ENCODE data around the gene HACD2.

HACD2 gene

GRCh38 chr3:123447416-123447748 is 137.5 kb downstream of the HACD2 start:
- Histone ChIP-seq H3K4me3 (ENCODE audit: extremely low read depth, insufficient read depth, low read length, poor library complexity, severe bottlenecking) (no peak overlapping the region), H3K27ac (ENCODE audit: low read depth, low read length, severe bottlenecking) (no peak overlapping the region), H3K4me1 (ENCODE audit: control insufficient read depth, insufficient read depth, low read length, poor library complexity, severe bottlenecking) (no peaks in the 10 kb centered on the region), H3K36me3 (ENCODE audit: control insufficient read depth, insufficient read depth, low read length) (no peaks in the 10 kb centered on the region), H3K9me3 (ENCODE audit: control insufficient read depth, low read length) (no peaks in the 10 kb centered on the region)
- WGBS, 2 experiments (ENCODE audit: insufficient coverage in 2 of 2) = 96 to 97% methylated on average over 27 of the region's 27 CpGs

GRCh38 chr3:123446610-123447109 is 138.2 kb downstream of the HACD2 start:
- H3K36me3 ChIP-seq (ENCODE audit: control insufficient read depth, insufficient read depth, low read length) = no peaks in the 10 kb centered on the region
- H3K9me3 ChIP-seq (ENCODE audit: control insufficient read depth, low read length) = no peaks in the 10 kb centered on the region
- 96 to 100% methylated on average over 3 to 4 of the region's 6 CpGs for WGBS, 2 experiments (ENCODE audit: insufficient coverage in 2 of 2)
- no peak overlapping the region for H3K4me3 ChIP-seq (ENCODE audit: extremely low read depth, insufficient read depth, low read length, poor library complexity, severe bottlenecking)
- no peak overlapping the region for H3K27ac ChIP-seq (ENCODE audit: low read depth, low read length, severe bottlenecking)
- no peaks in the 10 kb centered on the region for H3K4me1 ChIP-seq (ENCODE audit: control insufficient read depth, insufficient read depth, low read length, poor library complexity, severe bottlenecking)

GRCh38 chr3:123446210-123446609 is 138.6 kb downstream of the HACD2 start:
- Histone ChIP-seq H3K4me3 (ENCODE audit: extremely low read depth, insufficient read depth, low read length, poor library complexity, severe bottlenecking) (no peak overlapping the region), H3K4me1 (ENCODE audit: control insufficient read depth, insufficient read depth, low read length, poor library complexity, severe bottlenecking) (no peaks in the 10 kb centered on the region), H3K36me3 (ENCODE audit: control insufficient read depth, insufficient read depth, low read length) (no peaks in the 10 kb centered on the region), H3K9me3 (ENCODE audit: control insufficient read depth, low read length) (no peaks in the 10 kb centered on the region), H3K27ac (ENCODE audit: low read depth, low read length, severe bottlenecking) (no peak overlapping the region)
- WGBS, 2 experiments (ENCODE audit: insufficient coverage in 2 of 2) = 76 to 100% methylated on average over 2 of the region's 2 CpGs

- WGBS, 2 experiments (ENCODE audit: insufficient coverage in 2 of 2) = 80% methylated on average over 1 of the region's 2 CpGs; no CpG with 5 or more reads in 1 of the 2 experiments
- Histone ChIP-seq H3K9me3 (ENCODE audit: control insufficient read depth, low read length) (no peaks in the 10 kb centered on the region), H3K27ac (ENCODE audit: low read depth, low read length, severe bottlenecking) (no peak overlapping the region), H3K36me3 (ENCODE audit: control insufficient read depth, insufficient read depth, low read length) (no peaks in the 10 kb centered on the region), H3K4me3 (ENCODE audit: extremely low read depth, insufficient read depth, low read length, poor library complexity, severe bottlenecking) (no peak overlapping the region), H3K4me1 (ENCODE audit: control insufficient read depth, insufficient read depth, low read length, poor library complexity, severe bottlenecking) (no peaks in the 10 kb centered on the region)
These were observed 139.2 kb downstream of the HACD2 start for GRCh38 chr3:123445702-123446101.

- Histone ChIP-seq H3K4me1 (ENCODE audit: control insufficient read depth, insufficient read depth, low read length, poor library complexity, severe bottlenecking) (peaks cover 6% of the 10 kb centered on the region), H3K9me3 (ENCODE audit: control insufficient read depth, low read length) (no peaks in the 10 kb centered on the region), H3K27ac (ENCODE audit: low read depth, low read length, severe bottlenecking) (no peak overlapping the region), H3K36me3 (ENCODE audit: control insufficient read depth, insufficient read depth, low read length) (no peaks in the 10 kb centered on the region), H3K4me3 (ENCODE audit: extremely low read depth, insufficient read depth, low read length, poor library complexity, severe bottlenecking) (no peak overlapping the region)
- 57% methylated on average over 1 of the region's 1 CpG; no CpG with 5 or more reads in 1 of the 2 experiments for WGBS, 2 experiments (ENCODE audit: insufficient coverage in 2 of 2)
These were observed 140.1 kb downstream of the HACD2 start for GRCh38 chr3:123444744-123445143.

GRCh38 chr3:123444023-123444422 is 140.8 kb downstream of the HACD2 start:
- Histone ChIP-seq H3K4me1 (ENCODE audit: control insufficient read depth, insufficient read depth, low read length, poor library complexity, severe bottlenecking) (peaks cover 6% of the 10 kb centered on the region), H3K4me3 (ENCODE audit: extremely low read depth, insufficient read depth, low read length, poor library complexity, severe bottlenecking) (no peak overlapping the region), H3K36me3 (ENCODE audit: control insufficient read depth, insufficient read depth, low read length) (no peaks in the 10 kb centered on the region), H3K9me3 (ENCODE audit: control insufficient read depth, low read length) (no peaks in the 10 kb centered on the region), H3K27ac (ENCODE audit: low read depth, low read length, severe bottlenecking) (no peak overlapping the region)
- WGBS, 2 experiments (ENCODE audit: insufficient coverage in 2 of 2) = 76 to 90% methylated on average over 4 to 6 of the region's 6 CpGs

- Histone ChIP-seq H3K4me1 (ENCODE audit: control insufficient read depth, insufficient read depth, low read length, poor library complexity, severe bottlenecking) (peaks cover 6% of the 10 kb centered on the region), H3K9me3 (ENCODE audit: control insufficient read depth, low read length) (no peaks in the 10 kb centered on the region), H3K4me3 (ENCODE audit: extremely low read depth, insufficient read depth, low read length, poor library complexity, severe bottlenecking) (no peak overlapping the region), H3K27ac (ENCODE audit: low read depth, low read length, severe bottlenecking) (no peak overlapping the region), H3K36me3 (ENCODE audit: control insufficient read depth, insufficient read depth, low read length) (no peaks in the 10 kb centered on the region)
- WGBS, 2 experiments (ENCODE audit: insufficient coverage in 2 of 2) = 90 to 93% methylated on average over 6 of the region's 7 CpGs
These were observed 141.9 kb downstream of the HACD2 start for GRCh38 chr3:123442908-123443307.

GRCh38 chr3:123442125-123442524 is 142.7 kb downstream of the HACD2 start:
- no peak overlapping the region for H3K27ac ChIP-seq (ENCODE audit: low read depth, low read length, severe bottlenecking)
- WGBS, 2 experiments (ENCODE audit: insufficient coverage in 2 of 2) = 87 to 97% methylated on average over 8 of the region's 9 CpGs

More at GRCh38 chr3:123442125-123442524, 142.7 kb downstream of the HACD2 start:
- no peak overlapping the region for H3K4me3 ChIP-seq (ENCODE audit: extremely low read depth, insufficient read depth, low read length, poor library complexity, severe bottlenecking)
- H3K36me3 ChIP-seq (ENCODE audit: control insufficient read depth, insufficient read depth, low read length) = no peaks in the 10 kb centered on the region
- H3K9me3 ChIP-seq (ENCODE audit: control insufficient read depth, low read length) = no peaks in the 10 kb centered on the region
- peaks cover 6% of the 10 kb centered on the region for H3K4me1 ChIP-seq (ENCODE audit: control insufficient read depth, insufficient read depth, low read length, poor library complexity, severe bottlenecking)
